ENCODE results near the gene STPG4.
"Not testable (repeated sequence)": the region's sequence is repeated elsewhere in the genome, so short reads cannot be mapped to it uniquely, and the experiment has no call there.

The STPG4 gene

DNA sequence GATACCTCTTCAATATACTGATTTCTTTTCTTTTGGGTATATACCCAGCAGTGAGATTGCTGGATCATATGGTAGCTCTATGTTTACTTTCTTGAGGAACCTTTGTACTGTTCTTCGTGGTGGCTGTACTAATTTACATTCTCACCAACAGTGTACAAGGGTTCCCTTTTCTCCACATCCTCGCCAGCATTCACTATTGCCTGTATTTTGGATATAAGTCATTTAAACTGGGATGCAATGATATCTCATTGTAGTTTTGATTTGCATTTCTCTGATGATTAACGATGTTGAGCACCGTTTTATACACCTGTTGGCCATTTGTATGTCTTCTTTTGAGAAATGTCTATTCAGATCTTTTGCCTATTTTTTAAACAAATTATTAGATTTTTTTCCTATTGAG is 30.4 kb downstream of the STPG4 start:
- not testable (repeated sequence) for FAIRE-seq

DNA sequence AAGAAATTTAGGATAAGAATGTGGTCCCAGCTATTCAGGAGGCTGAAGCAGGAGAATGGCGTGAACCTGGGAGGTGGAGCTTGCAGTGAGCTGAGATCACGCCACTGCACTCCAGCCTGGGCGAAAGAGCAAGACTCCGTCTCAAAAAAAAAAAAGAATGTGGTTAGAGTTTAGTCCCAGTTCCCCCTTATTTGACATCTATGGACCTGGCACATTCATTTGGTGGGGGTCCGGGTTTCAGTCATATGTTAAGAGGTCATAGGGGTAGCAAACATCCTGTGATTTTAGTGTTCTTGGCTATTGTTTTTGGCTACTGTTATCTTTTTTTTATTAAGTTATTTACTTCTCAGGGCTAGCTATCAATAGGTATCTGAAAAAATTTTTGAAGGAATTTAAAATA is 34.7 kb downstream of the STPG4 start:
- FAIRE-seq: not testable (repeated sequence)

DNA sequence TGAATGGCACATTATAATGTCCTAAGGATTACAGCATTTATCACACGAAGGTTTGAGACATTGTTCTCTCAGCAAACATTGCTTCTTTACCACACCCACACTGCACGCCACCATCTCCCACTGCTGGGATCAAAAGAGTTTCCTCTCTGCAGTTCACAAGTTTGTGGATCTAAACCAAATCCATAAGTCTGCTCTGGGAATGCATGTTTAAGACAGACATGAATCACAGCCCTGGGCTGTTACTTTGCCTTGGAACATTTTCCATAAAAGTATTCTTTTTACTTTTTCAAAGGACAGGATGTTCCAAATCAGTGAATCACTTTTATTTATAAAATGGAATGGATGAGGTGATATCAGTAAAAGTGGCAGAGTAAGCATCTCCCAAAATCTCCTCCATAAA is 36.1 kb downstream of the STPG4 start:
- FAIRE-seq: no peak

DNA sequence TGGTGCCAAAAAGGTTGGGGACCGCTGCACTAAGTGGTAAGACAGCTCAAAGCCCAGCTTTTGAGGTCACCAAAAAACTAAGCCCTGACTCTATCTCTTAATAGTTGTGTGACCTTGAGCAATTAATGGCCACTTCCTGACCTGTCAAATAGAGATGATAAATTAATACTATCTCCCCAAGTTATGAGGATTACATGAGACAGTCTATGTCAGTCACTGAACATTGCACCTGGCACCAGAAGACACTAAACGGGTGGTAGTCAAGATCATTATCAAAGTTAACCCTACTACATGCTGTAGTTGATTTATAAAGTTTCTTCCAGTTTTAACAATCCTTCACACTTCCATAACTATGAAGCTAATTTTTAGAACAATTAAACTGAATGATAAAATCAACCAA is 36.5 kb downstream of the STPG4 start:
- FAIRE-seq: no peak

DNA sequence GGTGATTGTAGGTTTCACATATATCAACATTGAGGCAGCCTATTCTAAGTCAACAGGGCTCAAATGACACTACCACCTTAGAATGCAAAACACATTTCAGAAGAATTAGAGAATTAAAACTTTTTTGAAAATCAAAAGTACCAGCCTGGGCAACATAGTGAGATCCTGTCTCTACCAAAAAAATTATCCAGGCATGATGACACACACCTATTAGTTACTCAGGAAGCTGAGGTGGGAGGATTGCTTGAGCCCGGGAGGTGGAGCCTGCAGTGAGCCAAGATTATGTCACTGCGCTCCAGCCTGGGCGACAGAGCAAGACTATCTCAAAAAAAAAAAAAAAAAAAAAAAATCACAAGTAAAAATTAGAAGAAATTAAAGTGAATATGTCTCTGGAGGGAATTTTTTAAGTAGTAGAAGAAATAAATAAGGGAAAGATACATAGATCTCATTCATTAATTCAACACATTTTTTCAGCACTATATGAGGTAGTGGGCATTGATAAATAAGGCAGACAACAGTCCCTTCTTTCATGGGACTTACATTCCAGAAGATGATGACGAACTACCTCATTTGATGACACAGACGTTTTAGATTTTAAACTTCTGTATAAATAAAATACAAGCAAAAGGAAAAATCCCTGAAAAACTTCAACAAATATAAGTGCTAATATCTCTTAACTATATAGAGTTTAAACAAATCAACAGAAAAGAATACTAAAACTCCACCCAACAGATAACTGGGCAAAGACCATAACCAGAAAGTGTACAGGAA is 42.3 kb downstream of the STPG4 start:
- FAIRE-seq: no peak

DNA sequence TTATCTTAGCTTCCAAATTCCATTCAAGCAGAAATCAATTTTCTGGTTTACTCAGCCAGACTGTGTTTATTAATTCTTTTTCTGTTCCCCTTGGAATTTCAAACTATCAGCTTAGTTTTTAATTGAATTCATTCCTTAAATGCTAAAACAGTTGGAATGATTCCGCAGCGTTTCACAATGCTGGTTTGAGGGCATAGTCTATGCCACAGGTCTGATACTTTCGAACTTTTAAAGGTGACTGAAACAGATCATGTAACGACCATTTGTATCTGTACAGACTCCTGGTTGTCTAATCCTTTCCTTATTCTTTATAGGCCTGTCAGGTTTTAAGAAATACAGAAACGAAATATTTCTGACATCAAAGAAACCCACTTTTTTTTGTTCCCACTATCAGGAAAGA is 45.4 kb downstream of the STPG4 start:
- FAIRE-seq: no peak

DNA sequence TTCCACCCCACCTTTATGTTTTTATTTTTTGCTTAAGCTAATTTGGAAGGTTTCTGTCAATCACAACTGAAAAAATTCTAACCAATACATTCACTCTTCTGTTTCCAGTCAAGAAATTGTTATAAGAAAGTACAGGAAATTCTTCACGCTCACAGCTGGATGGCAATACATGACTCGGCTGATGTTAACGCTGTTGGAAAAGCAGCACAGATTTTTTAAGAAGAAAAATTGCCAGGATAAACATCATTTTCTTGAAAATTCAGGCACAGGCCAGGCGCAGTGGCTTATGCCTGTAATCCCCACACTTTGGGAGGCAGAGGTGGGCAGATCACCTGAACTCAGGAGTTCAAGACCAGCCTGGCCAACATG is 46.1 kb downstream of the STPG4 start:
- no peak for FAIRE-seq

DNA sequence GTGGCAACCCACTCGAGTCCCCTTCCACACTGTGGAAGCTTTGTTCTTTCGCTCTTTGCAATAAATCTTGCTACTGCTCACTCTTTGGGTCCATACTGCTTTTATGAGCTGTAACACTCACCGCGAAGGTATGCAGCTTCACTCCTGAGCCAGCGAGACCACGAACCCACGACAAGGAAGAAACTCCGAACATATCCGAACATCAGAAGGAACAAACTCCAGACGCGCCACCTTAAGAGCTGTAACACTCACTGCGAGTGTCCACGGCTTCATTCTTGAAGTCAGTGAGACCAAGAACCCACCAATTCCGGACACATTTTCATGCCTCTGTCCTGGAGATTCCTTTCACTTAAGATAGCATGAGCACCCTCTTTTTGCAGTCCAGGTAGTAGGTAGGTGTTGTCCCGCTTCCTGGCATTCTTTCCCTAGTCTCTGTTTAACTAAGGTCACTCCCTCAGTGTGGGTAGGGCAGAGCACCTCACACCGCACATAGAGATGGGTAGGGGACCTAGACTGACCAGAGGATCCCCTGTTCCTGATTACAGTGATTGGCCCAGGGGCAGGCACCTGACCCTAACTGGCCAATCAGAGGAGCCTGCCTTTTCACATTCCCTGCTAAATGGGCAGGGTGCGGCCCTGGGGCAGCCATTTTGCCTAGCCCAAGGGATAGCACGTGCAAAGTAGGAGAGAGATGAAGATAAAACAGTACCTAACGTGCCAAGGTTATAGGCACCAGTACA is 46.7 kb downstream of the STPG4 start:
- FAIRE-seq: not testable (repeated sequence)

DNA sequence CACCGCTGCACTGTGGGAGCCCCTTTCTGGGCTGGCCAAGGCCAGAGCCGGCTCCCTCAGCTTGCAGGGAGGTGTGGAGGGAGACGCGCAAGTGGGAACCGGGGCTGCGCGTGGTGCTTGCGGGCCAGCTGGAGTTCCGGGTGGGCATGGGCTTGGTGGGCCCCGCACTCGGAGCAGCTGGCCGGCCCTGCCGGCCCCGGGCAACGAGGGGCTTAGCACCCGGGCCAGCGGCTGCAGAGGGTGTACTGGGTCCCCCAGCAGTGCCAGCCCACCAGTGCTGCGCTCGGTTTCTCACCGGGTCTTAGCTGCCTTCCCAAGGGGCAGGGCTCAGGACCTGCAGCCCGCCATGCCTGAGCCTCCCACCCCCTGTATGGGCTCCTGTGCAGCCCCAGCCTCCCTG is 47.9 kb downstream of the STPG4 start:
- FAIRE-seq: not testable (repeated sequence)

DNA sequence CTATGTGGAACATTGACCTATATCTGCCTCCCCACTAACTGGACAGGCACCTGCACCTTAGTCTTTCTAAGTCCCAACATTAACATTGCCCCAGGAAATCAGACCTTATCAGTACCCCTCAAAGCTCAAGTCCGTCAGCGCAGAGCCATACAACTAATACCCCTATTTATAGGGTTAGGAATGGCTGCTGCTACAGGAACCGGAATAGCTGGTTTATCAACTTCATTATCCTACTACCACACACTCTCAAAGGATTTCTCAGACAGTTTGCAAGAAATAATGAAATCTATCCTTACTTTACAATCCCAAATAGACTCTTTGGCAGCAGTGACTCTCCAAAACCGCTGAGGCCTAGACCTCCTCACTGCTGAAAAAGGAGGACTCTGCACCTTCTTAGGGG is 48.9 kb downstream of the STPG4 start:
- not testable (repeated sequence) for FAIRE-seq

DNA sequence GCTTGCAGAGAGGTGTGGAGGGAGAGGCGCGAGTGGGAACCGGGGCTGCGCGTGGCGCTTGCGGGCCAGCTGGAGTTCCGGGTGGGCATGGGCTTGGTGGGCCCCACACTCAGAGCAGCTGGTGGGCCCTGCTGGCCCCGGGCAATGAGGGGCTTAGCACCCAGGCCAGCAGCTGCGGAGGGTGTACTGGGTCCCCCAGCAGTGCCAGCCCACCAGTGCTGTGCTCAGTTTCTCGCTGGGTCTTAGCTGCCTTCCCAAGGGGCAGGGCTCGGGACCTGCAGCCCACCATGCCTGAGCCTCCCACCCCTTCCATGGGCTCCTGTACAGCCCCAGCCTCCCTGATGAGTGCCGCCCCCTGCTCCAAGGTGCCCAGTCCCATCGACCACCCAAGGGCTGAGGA is 55.4 kb downstream of the STPG4 start:
- not testable (repeated sequence) for FAIRE-seq

DNA sequence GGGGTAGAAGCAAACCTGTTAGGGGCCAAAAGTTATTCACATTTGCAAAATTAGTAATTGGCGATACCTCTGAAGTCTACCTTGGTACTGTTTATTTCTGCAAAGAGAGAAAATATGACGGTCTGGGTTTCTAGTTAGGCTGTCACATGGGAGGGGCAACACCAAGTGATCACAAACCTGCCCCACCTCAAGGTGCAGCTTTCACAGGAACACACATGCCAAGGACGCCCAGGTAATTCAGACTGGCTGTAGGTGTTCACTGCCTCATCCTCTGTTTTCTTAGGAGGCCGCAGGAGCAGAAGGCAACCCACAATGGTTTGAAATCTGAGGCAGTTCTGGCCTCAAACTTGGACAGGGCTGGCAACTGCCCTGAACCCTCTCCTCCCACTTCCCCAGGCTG is 56.2 kb downstream of the STPG4 start:
- FAIRE-seq: no peak

DNA sequence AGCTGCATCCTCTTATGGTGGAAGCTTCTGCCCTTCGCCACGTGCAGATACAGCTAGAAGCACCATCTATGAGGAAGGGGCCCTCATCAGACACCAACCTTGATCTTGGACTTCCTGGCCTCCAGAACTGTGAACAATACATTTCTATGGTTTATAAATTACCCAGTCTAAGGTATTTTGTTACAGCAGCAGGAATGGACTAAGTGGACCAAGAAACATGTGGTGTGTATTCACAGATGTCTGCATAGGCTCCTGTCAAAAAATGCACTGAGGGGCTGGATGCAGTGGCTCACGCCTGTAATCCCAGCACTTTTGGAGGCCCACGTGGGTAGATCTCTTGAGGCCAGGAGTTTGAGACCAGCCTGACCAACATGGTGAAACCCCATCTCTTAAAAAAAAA is 57.5 kb downstream of the STPG4 start:
- FAIRE-seq: no peak

DNA sequence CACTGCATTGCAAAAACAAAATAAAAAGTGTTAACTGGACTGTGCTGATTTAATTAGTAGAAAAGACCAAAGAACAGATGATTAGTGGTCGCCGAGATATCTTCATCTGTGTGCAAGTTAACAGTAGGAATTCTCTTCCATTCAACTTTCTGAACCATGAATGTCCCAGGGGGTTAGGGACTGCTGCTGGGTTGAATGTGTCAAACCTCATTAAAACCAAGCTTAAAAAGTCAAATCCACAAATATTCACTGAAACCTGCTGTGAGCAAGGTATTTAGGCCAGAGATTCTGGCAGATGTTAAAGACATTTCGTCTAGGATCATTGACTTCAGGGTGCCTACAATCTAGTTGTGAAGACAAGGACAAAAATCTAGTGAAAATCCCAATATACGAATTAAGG is 58.7 kb downstream of the STPG4 start:
- FAIRE-seq: no peak

DNA sequence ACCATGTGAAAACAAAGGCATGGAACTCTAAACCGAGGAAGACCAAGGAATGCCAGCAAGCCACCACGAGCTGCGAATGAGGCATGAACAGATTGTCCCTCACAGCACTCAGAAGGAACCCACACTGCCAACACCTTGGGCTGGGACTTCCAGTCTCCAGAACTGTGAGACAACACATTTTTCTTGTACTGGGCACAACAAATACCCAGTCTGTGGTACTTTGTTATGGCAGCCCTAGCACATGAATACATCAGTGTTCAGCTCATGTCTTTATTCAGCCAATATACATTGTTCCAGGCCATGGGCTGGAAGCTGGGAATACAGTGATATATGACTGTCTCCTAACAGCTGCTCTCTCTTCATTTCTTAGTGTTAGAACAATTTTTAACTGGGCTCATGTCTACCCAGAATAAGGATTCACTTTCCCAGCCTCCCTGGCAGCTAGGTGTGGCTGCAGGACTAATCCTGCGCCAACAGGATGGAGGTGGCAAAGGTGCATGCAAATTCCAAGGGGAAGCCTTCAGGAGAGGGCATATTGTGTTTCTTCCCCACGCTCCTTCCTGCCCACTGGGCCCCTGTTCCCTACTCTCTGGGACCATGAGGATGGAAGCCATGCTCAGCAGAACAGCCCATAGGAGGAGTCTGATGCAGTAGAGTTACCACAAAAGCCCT is 59.6 kb downstream of the STPG4 start:
- no peak for FAIRE-seq

DNA sequence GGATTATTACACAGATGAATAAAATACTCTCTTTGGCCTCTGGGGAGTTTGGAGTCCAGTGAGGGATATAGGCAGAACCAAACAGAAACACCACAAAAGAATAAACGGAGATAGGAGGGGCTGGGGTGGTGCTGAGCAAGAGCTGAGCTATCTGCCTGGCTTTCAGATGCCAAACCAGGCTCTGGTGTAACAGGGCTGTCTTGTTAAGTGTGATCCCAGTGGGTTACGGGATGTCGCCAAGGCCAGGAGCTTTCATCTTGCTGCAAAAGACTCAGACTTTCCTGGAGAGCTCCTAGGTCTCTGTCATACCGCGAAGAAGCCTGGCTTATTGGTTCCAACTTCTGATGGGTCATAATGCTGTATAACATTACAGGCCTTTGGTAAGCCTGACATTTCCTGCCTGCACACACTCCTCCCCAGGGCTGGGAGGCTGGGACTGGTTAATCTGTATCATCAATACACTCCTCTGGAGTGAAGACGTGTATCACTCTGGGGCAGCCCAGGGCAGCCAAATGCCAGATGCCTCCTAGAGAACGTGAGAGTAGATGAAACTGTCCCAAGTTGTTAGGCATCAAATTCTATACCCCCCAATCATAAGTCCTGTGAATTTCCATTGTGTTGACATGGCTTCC is 60.5 kb downstream of the STPG4 start:
- no peak for FAIRE-seq

DNA sequence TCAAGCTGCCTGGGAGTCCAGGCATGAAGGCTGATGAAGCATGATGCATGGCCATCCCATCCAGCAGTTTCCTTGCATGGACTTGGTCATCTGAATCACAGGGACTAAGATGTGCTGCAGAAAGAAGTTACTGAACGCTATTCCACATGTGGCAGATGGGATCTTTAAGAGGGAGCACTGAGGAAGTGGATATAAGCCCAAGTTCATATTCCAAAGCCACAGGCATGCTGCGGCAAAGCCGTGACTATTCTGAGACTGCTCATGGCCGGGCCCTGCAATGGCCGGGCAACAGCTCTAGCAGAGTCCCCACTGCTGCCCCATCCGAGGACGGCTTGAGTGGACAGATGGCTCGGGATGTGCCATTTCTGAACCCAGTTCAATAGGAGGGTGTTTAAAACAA is 61.5 kb downstream of the STPG4 start:
- no peak for FAIRE-seq

DNA sequence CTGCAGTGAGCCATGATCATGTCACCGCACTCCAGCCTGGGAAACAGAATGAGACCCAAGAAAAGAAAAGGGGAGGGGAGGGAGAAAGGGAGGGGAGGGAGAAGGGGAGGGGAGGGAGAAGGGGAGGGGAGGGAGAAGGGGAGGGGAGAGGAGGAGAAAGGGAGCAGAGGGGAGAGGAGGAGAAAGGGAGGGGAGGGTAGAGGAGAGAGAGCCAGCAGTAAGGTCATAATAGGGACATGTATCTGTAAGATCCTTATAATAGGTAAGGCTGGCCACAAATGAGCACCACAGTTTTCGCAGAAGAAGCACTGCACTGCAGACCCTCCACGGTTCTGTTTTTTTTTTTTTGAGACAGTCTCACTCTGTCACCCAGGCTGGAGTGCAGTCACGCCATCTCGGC is 62.6 kb downstream of the STPG4 start:
- no peak for FAIRE-seq

DNA sequence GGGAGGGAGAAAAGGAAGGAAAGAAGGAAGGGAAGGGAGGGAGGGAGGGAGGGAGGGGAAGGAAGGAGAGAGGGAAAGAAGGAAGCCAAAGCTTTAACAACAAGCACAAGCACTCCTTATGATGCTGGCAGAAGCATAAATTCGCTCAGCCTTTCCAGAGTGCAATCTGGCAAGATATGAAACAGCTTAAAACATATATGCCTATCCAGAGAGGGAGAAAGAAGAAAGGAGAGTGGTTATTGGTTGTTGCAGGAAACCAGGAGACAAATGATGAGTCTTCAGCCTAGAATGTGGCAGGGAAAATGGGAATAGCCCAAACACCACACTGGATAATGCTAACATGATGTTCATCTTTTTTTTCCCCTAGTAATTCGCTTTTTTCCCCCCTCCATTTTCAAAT is 64.0 kb downstream of the STPG4 start:
- FAIRE-seq: no peak

DNA sequence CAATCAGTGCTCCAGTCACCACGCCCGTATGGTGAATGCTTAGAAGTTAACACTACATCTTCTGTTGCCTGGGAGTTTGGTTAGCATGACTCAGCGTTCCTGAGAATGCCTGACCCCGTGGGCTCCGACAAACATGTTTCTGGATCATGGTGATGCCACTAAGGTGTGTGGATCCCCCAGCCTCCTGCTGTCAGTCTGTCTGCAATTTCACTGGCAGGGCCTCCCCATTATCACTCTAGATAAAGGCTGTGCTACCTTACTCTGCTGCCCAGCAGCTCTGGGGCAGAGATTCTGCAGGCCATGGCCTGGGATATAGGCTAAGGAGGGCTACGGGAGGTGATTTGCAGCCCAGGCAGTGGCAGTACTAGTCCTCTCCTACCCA is 66.0 kb downstream of the STPG4 start:
- no peak for FAIRE-seq

DNA sequence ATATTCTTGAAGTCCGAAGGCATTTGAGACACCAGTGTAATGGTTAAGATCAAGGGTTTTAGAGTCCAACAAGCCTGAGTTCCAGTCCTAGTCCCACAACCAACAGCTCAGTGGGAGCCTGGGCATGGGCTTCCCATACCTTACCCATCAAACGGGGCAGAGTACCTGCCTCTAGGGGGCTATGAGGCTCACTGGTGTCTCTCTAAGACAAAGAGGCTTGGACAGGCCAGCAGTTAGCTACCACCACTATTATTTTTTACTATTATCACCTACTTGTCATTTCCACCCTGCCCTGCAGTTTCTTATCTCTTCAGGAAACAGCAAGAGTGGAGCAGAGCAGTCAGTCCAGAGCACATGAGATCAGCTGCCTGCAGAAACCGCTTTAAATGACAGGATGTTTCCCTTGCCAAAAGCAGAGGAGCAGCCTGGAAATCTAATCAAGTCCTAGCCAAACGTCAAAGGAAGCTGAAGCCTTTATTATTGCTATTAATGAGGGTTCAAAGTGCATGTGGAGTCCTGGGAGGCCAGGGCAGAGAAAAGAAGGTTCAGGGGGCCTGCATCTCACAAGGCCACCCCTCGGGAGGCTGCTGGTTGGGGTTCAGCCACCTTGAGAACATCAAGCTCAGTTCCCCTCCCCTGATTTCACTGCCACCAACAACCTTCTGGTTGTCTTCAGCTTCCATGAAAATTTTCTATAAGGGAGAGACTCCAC is 66.6 kb downstream of the STPG4 start:
- no peak for FAIRE-seq

DNA sequence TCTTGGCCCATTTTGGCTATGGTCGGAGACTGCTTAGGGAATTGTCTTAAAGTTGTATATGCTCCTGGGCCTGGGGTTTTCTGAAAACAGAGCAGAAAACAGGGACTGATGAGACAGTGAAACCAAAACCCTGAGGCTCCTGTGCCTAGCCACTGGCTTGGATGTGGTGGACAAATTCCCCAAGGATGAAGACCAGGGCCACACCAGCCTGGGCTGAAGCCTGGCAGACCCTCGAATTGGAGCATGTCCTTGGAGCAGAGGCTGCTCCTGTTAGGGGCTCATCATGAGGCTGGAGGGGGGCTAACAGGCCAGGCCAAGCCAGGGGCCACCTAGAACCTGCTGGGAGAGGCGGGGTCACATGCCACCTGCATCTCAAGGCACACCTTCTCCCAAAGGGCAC is 68.1 kb downstream of the STPG4 start:
- no peak for FAIRE-seq

DNA sequence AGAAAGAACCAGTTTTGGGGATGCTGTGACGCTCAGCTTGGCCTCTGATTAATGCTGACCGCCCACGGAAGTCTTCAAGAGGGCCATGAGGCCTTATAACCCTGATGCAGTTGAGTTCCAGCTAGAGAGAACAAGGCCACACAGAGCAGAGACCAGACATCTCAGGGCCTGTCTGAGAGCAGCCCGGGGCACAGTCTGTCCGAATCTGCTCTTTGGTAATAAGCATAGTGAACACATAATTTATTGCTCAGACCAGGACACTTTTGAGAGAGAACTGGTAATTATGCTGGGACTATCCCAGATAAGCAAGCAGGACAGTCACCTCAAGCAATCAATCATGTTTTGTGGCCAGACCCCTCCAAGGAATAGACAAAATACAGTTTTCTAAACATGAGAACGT is 68.5 kb downstream of the STPG4 start:
- FAIRE-seq: no peak
